Activated naive CD4-positive, alpha-beta T cell treated with anti-CD3 and anti-CD28 coated beads for 36 hours (primary cell): ENCODE measurements around the gene TBC1D3G. TPM values are rescaled to one million over a fixed set of nuclear protein-coding genes. Genes with fewer than 3 reads are reported as not detected.
"Not testable (repeated sequence)": the region's sequence is repeated elsewhere in the genome, so short reads cannot be mapped to it uniquely, and the experiment has no call there.

Experiments used
- CTCF ChIA-PET: fragments of 350-600 bp; sonication (Branson Sonifier 250); formaldehyde crosslinking; loops from one replicate; lab custom pipeline; 2021; ENCODE audit warnings: antibody characterized with exemption; lab: Charles Lee
- DNase-seq: peaks from one replicate; pipeline ENCODE4 v3.0.0-alpha.2; 2020
- H3K27ac Mint-ChIP-seq: one replicate; pipeline ENCODE4 v1.8.0; 2021; ENCODE audit warnings: mild to moderate bottlenecking, mixed read lengths
- H3K27me3 Mint-ChIP-seq: one replicate; pipeline ENCODE4 v1.8.0; 2021; ENCODE audit warnings: low read depth, mixed read lengths
- H3K36me3 Mint-ChIP-seq: one replicate; pipeline ENCODE4 v1.8.0; 2021; ENCODE audit warnings: low read depth, mixed read lengths
- H3K4me1 Mint-ChIP-seq: one replicate; pipeline ENCODE4 v1.8.0; 2021; ENCODE audit warnings: low read depth, mixed read lengths
- H3K4me3 Mint-ChIP-seq: one replicate; pipeline ENCODE4 v1.8.0; 2021; ENCODE audit warnings: mild to moderate bottlenecking, moderate library complexity, mixed read lengths
- H3K9me3 Mint-ChIP-seq: one replicate; pipeline ENCODE4 v1.8.0; 2021; ENCODE audit warnings: mixed read lengths
- intact Hi-C: fragments of 100-400 bp; cut with micrococcal nuclease; formaldehyde crosslinking; loops from one replicate; pipeline ENCODE4 v1.15.1; 2023
- total RNA-seq, 2 experiments: library from RNA; stranded (reverse); gene quantifications; one replicate each; pipeline ENCODE4 v1.2.3, GENCODE V29; 2021

TBC1D3G gene
- not detected for total RNA-seq

GRCh38 chr17:36323584-36323983 is at the start of gene TBC1D3G:
Gene TBC1D3G (plus strand): TSS chr17:36323884. CDS start chr17:36325412, 1,528 bp downstream.
- intact Hi-C loops, H3K36me3 Mint-ChIP-seq, CTCF ChIA-PET, H3K27me3 Mint-ChIP-seq, H3K9me3 Mint-ChIP-seq, DNase-seq, H3K4me3 Mint-ChIP-seq, H3K27ac Mint-ChIP-seq, H3K4me1 Mint-ChIP-seq: not testable (repeated sequence)

GRCh38 chr17:36283256-36283655 is 40.4 kb upstream of the TBC1D3G start:
- H3K27me3 Mint-ChIP-seq, H3K36me3 Mint-ChIP-seq, H3K4me1 Mint-ChIP-seq, CTCF ChIA-PET, DNase-seq, H3K4me3 Mint-ChIP-seq, H3K9me3 Mint-ChIP-seq, H3K27ac Mint-ChIP-seq, intact Hi-C loops: not testable (repeated sequence)

GRCh38 chr17:36284219-36284618 is 39.5 kb upstream of the TBC1D3G start:
- CTCF ChIA-PET, H3K4me1 Mint-ChIP-seq, H3K36me3 Mint-ChIP-seq, intact Hi-C loops, H3K27me3 Mint-ChIP-seq, H3K9me3 Mint-ChIP-seq, DNase-seq, H3K27ac Mint-ChIP-seq, H3K4me3 Mint-ChIP-seq: not testable (repeated sequence)

GRCh38 chr17:36289965-36290612 is 33.6 kb upstream of the TBC1D3G start:
- not testable (repeated sequence) for H3K9me3 Mint-ChIP-seq, H3K4me1 Mint-ChIP-seq, DNase-seq

GRCh38 chr17:36295161-36295560 is 28.5 kb upstream of the TBC1D3G start:
- intact Hi-C loops, H3K27ac Mint-ChIP-seq, H3K4me3 Mint-ChIP-seq, H3K4me1 Mint-ChIP-seq, H3K27me3 Mint-ChIP-seq, DNase-seq, H3K9me3 Mint-ChIP-seq, CTCF ChIA-PET, H3K36me3 Mint-ChIP-seq: not testable (repeated sequence)

More at GRCh38 chr17:36289965-36290612, 33.6 kb upstream of the TBC1D3G start:
- H3K27me3 Mint-ChIP-seq, H3K36me3 Mint-ChIP-seq, intact Hi-C loops, H3K27ac Mint-ChIP-seq, CTCF ChIA-PET, H3K4me3 Mint-ChIP-seq: not testable (repeated sequence)

GRCh38 chr17:36315736-36316135 is 7.9 kb upstream of the TBC1D3G start:
- H3K4me3 Mint-ChIP-seq, CTCF ChIA-PET, H3K27me3 Mint-ChIP-seq, H3K36me3 Mint-ChIP-seq, H3K27ac Mint-ChIP-seq, H3K4me1 Mint-ChIP-seq, DNase-seq, intact Hi-C loops, H3K9me3 Mint-ChIP-seq: not testable (repeated sequence)

- H3K9me3 Mint-ChIP-seq, DNase-seq, intact Hi-C loops, H3K4me1 Mint-ChIP-seq, H3K27ac Mint-ChIP-seq, H3K36me3 Mint-ChIP-seq, H3K27me3 Mint-ChIP-seq, CTCF ChIA-PET, H3K4me3 Mint-ChIP-seq: not testable (repeated sequence)
These were observed 38.8 kb downstream of the TBC1D3G start for GRCh38 chr17:36362496-36362895.

- H3K36me3 Mint-ChIP-seq, CTCF ChIA-PET, DNase-seq, intact Hi-C loops, H3K9me3 Mint-ChIP-seq, H3K4me1 Mint-ChIP-seq, H3K4me3 Mint-ChIP-seq, H3K27ac Mint-ChIP-seq, H3K27me3 Mint-ChIP-seq: not testable (repeated sequence)
These were observed 52.3 kb downstream of the TBC1D3G start for GRCh38 chr17:36375938-36376337.

Other genes with a start within 250 kb of the TBC1D3G start
- gene CCL3, start 233.7 kb upstream of the TBC1D3G start, total RNA-seq: 1 to 10 TPM; 8.3 TPM
- gene CCL4, start 220.1 kb upstream of the TBC1D3G start, total RNA-seq: 1 to 10 TPM; 4.6 to 5.5 TPM
- 1 to 10 TPM; 1.8 to 2.6 TPM for gene TBC1D3B, start 147.2 kb upstream of the TBC1D3G start, total RNA-seq
- gene CCL3L1, start 127.1 kb upstream of the TBC1D3G start, total RNA-seq: 1 to 10 TPM; 1.9 to 2.0 TPM
- 1 to 10 TPM; 1.0 to 1.4 TPM for gene CCL4L2, start 112.8 kb upstream of the TBC1D3G start, total RNA-seq
- gene TBC1D3I, start 59.3 kb upstream of the TBC1D3G start, total RNA-seq: under 1 TPM in 1 of 2 experiments, not detected in 1; 0.19 TPM
- not detected for gene TBC1D3H, start 64.6 kb downstream of the TBC1D3G start, total RNA-seq
- gene ZNHIT3, start 162.8 kb downstream of the TBC1D3G start, total RNA-seq: 10 to 100 TPM; 39.0 to 43.7 TPM
- 100 to 1,000 TPM in 1 of 2 experiments, 10 to 100 TPM in 1; 99.6 to 107 TPM for gene MYO19, start 211.0 kb downstream of the TBC1D3G start, total RNA-seq
- 10 to 100 TPM; 10.6 to 11.3 TPM for gene PIGW, start 211.1 kb downstream of the TBC1D3G start, total RNA-seq
- 10 to 100 TPM; 96.2 to 99.9 TPM for gene GGNBP2, start 221.0 kb downstream of the TBC1D3G start, total RNA-seq